ENCODE data around the gene MZF1. TPM values are rescaled to one million over a fixed set of nuclear protein-coding genes. Genes with fewer than 3 reads are reported as not detected.

MZF1 gene
- polyA plus RNA-seq, 3 donors, result 1.6 to 55.6 (median 1.7) TPM

GRCh38 chr19:58552655-58553054, 20.5 kb downstream of the MZF1 start:
- no peak overlapping the region for H3K4me3 ChIP-seq (replicated peaks in 1 of 3; ENCODE audit: low read depth in 2 of 3, low read length in 3 of 3)
- Mint-ChIP-seq H3K27ac (peak overlapping the region in 4 of 7 donors; percentile 18 to 71 (median 30)), H3K36me3 (peaks cover 74 to 80% of the 10 kb centered on the region in 2 donors), H3K4me3 (no peak overlapping the region), H3K27me3 (ENCODE audit: low read depth in 3 of 3) (no peaks in the 10 kb centered on the region), H3K4me1 (peaks cover 42% of the 10 kb centered on the region), H3K9me3 (peaks cover 0 to 2% (median 0%) of the 10 kb centered on the region in 7 donors)
- WGBS (ENCODE audit: insufficient coverage), result 92% methylated on average over 2 of the region's 2 CpGs
- no peak overlapping the region for H3K27ac ChIP-seq (ENCODE audit: low read depth in 1 of 2, low read length in 2 of 2)
- H4K20me1 ChIP-seq (ENCODE audit: insufficient read depth, low read length), result peaks cover 52% of the 10 kb centered on the region
- H3K27me3 ChIP-seq (ENCODE audit: control insufficient read depth in 2 of 2, insufficient read depth in 2 of 2, low read length in 2 of 2), result no peaks in the 10 kb centered on the region
- peaks cover 67% of the 10 kb centered on the region for H3K79me2 ChIP-seq (ENCODE audit: insufficient read depth, low read length)
- no peak overlapping the region for H3K9ac ChIP-seq (ENCODE audit: insufficient read depth, low read length, poor library complexity, severe bottlenecking)
- no peak overlapping the region for H3K4me2 ChIP-seq (replicated peaks; ENCODE audit: extremely low read depth, low read length, poor library complexity, severe bottlenecking)
- DNase-seq, result no peak
- TF ChIP-seq CTCF (IDR thresholded peaks at IDR 0.05), result no peak
- H3K36me3 ChIP-seq (replicated peaks in 1 of 2; ENCODE audit: control insufficient read depth in 1 of 2, insufficient read depth in 2 of 2, low read length in 2 of 2), result peaks cover 72 to 81% of the 10 kb centered on the region in 2 donors
- intact Hi-C loops (cut with micrococcal nuclease), result no loop called here
- H2AFZ ChIP-seq (ENCODE audit: insufficient read depth, low read depth, low read length, poor library complexity, severe bottlenecking), result no peak overlapping the region
- H3K9me3 ChIP-seq (replicated peaks in 1 of 2; ENCODE audit: control insufficient read depth in 1 of 2, insufficient read depth in 1 of 2, low read length in 2 of 2), result no peaks in the 10 kb centered on the region
- peaks cover 33 to 41% of the 10 kb centered on the region in 2 donors for H3K4me1 ChIP-seq (ENCODE audit: control insufficient read depth in 1 of 2, insufficient read depth in 2 of 2, low read length in 2 of 2)

GRCh38 chr19:58551577-58552471, 21.3 kb downstream of the MZF1 start:
- H3K4me3 Mint-ChIP-seq, result no peak overlapping the region
- DNase-seq, result no peak
- no peak overlapping the region for H3K4me2 ChIP-seq (replicated peaks; ENCODE audit: extremely low read depth, low read length, poor library complexity, severe bottlenecking)
- peaks cover 77 to 80% of the 10 kb centered on the region in 2 donors for H3K36me3 Mint-ChIP-seq
- no peaks in the 10 kb centered on the region for H3K27me3 Mint-ChIP-seq (ENCODE audit: low read depth in 3 of 3)
- H4K20me1 ChIP-seq (ENCODE audit: insufficient read depth, low read length), result peaks cover 58% of the 10 kb centered on the region
- H3K36me3 ChIP-seq (replicated peaks in 1 of 2; ENCODE audit: control insufficient read depth in 1 of 2, insufficient read depth in 2 of 2, low read length in 2 of 2), result peaks cover 76 to 83% of the 10 kb centered on the region in 2 donors
- TF ChIP-seq CTCF (IDR thresholded peaks at IDR 0.05), result no peak
- peaks cover 0 to 2% (median 0%) of the 10 kb centered on the region in 7 donors for H3K9me3 Mint-ChIP-seq
- H3K4me3 ChIP-seq (replicated peaks in 1 of 3; ENCODE audit: low read depth in 2 of 3, low read length in 3 of 3), result no peak overlapping the region
- over 99% methylated on average over 11 of the region's 18 CpGs for WGBS (ENCODE audit: insufficient coverage)
- peaks cover 34% of the 10 kb centered on the region for H3K4me1 Mint-ChIP-seq
- peaks cover 67% of the 10 kb centered on the region for H3K79me2 ChIP-seq (ENCODE audit: insufficient read depth, low read length)
- peaks cover 24 to 33% of the 10 kb centered on the region in 2 donors for H3K4me1 ChIP-seq (ENCODE audit: control insufficient read depth in 1 of 2, insufficient read depth in 2 of 2, low read length in 2 of 2)
- H2AFZ ChIP-seq (ENCODE audit: insufficient read depth, low read depth, low read length, poor library complexity, severe bottlenecking), result no peak overlapping the region
- H3K9ac ChIP-seq (ENCODE audit: insufficient read depth, low read length, poor library complexity, severe bottlenecking), result no peak overlapping the region
- no peaks in the 10 kb centered on the region for H3K9me3 ChIP-seq (replicated peaks in 1 of 2; ENCODE audit: control insufficient read depth in 1 of 2, insufficient read depth in 1 of 2, low read length in 2 of 2)
- H3K27ac ChIP-seq (ENCODE audit: low read depth in 1 of 2, low read length in 2 of 2), result peak overlapping the region in 1 of 2 donors; percentile 12
- intact Hi-C loops (cut with micrococcal nuclease), result no loop called here
- H3K27me3 ChIP-seq (ENCODE audit: control insufficient read depth in 2 of 2, insufficient read depth in 2 of 2, low read length in 2 of 2), result no peaks in the 10 kb centered on the region
- H3K27ac Mint-ChIP-seq, result peak overlapping the region in 4 of 7 donors; percentile 4 to 45 (median 30)
